ENCODE measurements around the gene UIMC1.

UIMC1 gene

DNA sequence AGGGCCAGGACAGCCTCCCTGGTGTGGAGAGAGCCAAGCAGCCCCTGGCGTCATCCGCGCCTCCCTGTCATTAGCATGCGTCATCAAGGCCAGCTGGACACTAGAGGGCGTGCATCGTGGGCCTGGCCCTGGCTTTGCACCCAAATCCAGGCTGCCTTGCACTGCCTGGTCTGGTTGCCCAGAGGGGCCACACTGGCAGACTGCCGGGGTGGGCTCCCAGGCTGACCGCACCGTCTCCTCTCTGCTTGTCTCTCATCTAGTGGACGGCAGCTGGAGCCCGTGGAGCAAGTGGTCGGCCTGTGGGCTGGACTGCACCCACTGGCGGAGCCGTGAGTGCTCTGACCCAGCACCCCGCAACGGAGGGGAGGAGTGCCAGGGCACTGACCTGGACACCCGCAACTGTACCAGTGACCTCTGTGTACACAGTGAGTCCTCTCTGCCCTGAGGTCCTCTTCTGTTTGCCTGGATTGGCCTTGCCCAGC lies 136.4 kb downstream of the UIMC1 start:
- DNase-seq (ENCODE audit: low read depth): no peak

DNA sequence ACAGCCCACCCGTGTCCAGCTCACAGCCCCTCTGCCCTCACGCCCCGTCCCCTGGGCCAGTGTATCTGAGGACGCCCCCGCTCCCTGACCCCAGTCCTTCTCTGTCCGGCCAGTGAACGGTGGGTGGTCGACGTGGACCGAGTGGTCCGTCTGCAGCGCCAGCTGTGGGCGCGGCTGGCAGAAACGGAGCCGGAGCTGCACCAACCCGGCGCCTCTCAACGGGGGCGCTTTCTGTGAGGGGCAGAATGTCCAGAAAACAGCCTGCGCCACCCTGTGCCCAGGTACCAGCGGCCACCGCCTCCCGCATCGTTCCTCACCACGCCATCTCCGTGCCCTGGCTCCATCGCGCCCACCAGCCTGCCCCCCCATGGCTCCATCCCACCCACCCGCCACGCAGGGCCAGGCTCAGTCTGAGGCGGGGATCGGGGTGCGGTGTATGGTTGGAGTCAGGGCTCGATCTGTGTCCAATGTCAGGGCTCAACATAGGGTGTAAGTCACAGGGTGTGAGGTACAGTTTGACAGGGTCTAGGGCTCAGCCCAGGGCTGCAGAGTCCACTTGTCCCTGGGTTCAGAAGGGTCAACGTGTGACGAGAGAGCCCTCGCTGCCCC lies 137.0 kb downstream of the UIMC1 start:
- DNase-seq (ENCODE audit: low read depth): no peak

DNA sequence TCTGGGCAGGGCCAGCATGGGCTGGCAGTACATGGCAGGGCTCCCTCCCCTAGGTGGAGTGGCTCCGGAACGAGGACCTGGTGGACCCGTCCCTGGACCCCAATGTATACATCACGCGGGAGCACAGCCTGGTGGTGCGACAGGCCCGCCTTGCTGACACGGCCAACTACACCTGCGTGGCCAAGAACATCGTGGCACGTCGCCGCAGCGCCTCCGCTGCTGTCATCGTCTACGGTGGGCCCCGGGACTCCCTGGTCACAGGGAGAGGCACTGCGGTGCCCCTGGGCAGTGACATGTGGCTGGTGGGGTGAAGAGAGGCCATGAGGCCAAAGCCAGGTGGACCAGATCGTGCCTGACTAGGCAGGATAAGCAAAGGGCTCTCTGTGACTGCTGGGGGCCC lies 137.8 kb downstream of the UIMC1 start:
- DNase-seq (ENCODE audit: low read depth): no peak

DNA sequence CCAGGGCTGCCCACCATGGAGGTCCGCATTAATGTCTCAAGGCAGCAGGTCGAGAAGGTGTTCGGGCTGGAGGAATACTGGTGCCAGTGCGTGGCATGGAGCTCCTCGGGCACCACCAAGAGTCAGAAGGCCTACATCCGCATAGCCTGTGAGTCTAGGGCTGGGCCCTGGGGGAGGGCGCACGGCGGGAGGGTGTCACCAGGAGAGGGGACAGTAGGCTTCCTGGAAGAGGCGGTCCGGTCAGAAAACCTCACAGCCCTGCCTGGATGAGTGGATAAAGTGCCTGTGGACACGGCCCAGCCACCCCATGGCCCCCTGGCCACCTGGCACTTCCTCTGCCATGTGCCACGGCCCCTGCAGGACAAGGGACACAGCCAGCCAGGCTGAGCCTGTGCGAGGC lies 138.5 kb downstream of the UIMC1 start:
- no peak for DNase-seq (ENCODE audit: low read depth)

- no peak for DNase-seq (ENCODE audit: low read depth)
Measured at GRCh38 chr5:176866707-176867310, 139.8 kb downstream of the UIMC1 start.

DNA sequence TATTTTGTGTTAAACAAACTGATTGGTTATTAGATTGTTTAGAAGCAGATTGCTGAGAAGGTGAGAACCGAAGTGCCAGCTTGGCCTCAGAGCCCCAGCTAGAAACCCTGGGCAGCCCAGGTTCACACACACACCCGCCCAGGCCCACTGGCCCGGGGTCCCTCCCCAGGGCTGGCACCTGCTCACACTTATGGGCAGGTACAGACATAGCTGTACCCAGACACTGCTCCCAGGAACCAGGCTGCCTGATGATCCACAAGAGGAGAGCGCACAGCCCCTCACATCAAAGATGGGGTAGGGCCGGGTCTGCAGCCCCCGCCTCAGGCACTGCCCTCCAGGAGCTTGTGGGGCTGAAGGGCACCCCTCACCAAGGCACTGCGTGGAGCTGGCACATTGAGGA lies 140.6 kb downstream of the UIMC1 start:
- DNase-seq (ENCODE audit: low read depth): no peak

DNA sequence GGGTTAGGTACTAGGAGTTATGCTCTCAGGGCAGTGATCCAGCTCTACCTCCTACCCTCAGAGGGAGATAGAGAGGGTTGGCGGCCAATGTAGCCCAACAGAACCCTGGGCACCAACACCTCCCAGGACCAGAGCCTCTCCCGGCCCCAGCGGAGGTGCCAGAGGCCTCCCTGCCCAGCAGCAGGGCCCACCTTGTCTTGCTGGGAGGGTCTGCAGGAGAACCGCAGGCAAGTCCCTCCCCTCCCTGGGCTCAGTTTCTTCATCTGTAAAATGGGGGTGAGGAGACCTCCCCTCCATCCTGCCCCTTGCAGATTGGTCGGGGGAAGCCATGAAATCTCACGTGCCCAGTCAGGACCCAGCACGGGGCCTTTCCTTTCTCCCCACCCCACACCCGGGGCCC lies 141.8 kb downstream of the UIMC1 start:
- no peak for DNase-seq (ENCODE audit: low read depth)

- DNase-seq (ENCODE audit: low read depth): no peak
Measured at GRCh38 chr5:176863765-176864098, 142.8 kb downstream of the UIMC1 start.

DNA sequence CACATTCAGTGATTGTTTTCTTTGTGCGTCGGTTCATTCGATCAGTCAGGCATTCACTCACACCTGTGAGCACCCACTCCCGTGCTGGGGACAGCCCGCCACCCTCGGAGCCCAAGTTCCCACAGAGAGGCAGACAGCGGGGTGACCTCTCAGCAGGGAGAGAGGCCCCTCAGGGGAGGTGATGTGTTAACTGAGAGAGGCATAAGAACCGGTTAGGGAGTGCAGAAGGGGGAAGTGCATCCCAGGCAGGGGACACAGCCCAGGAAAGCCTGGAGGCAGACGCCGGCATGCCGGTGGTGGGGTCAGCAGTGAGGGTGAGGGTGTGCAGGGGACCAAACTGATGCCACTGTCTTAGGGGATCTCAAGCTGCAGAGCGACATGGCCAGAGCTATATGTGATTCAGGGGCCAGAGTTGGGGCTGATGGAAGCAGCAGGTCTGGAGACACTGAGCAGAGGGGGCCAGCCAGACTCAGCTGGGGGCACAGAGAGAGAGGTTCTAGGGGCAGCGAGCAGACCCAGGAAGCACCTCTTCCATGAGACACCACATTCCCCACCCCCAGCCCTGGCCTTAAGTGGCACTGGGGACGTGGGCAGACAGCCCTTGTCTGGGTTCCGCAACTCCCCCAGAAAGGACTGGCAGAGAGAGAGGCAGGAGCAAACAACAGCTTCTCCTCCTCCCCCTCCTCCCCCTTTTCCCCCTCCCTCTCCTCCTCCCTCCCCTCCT lies 143.4 kb downstream of the UIMC1 start:
- no peak for DNase-seq (ENCODE audit: low read depth)

DNA sequence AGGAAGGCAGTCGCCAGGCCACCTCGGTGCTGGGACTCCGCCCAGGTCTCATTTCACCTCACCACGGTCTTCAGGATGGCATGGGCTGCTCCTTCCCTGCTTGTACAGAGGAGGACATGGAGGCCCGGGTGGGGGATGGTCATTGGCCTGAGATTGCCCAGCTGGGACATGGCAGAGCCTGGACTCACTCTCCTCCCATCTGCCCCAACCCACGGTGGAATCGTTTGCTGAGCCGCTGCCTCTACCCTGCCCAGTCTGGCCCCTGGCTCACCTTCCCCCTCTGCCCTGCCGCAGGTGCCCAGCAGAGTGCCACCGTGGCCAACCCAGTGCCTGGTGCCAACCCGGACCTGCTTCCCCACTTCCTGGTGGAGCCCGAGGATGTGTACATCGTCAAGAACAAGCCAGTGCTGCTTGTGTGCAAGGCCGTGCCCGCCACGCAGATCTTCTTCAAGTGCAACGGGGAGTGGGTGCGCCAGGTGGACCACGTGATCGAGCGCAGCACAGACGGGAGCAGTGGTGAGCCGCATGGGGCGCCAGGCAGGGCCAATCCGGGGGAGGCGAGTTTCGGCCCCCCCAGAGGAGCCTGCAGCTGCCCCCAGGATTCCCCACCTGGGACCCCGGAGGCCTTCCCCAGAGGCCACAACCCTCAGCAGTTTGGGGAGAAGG lies 144.1 kb downstream of the UIMC1 start:
- DNase-seq (ENCODE audit: low read depth): no peak

- no peak for DNase-seq (ENCODE audit: low read depth)
Measured at GRCh38 chr5:176861276-176861675, 145.3 kb downstream of the UIMC1 start.

DNA sequence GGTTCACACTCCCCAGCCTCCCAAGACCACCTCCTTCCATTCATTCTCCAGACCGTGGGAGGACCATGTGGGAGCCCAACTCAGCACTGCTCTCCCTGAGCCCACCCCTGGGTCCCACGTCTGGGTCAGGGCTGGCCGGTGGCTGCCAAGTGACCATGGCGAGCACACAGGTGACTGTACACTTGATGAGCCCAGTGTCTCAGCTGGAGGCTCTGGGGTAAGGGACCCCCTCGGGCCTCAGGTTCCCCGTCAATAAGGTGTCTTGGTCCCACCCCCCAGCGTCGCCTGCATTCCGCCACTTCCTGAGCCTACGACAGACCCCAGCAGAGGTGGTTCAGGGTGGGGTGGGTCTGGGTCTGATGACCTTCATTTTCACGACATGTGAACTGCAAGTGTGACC lies 146.2 kb downstream of the UIMC1 start:
- no peak for DNase-seq (ENCODE audit: low read depth)

DNA sequence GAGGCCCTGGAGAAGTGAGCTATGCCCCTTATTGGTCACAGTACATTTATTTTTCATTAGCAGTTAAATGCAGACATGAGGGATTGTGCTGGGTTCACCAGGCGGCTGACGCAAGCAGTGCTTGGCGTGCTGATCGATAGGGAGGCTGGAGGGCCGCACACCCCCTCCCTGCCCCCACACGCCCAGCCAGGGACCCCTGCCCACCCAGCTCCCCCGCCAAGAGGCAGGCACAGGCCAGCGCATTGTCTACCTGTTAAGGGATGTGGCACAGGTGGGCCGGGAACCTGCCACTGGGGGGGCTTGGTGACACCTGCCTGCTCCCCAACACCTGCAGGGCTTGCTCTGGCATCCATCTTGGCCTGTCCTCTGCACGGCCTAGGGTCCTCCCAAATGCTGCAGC lies 146.7 kb downstream of the UIMC1 start:
- DNase-seq (ENCODE audit: low read depth): no peak

GRCh38 chr5:176857894-176858273 lies 148.7 kb downstream of the UIMC1 start:
- no peak for DNase-seq (ENCODE audit: low read depth)

GRCh38 chr5:176857216-176857893 lies 149.2 kb downstream of the UIMC1 start:
- DNase-seq (ENCODE audit: low read depth): no peak

DNA sequence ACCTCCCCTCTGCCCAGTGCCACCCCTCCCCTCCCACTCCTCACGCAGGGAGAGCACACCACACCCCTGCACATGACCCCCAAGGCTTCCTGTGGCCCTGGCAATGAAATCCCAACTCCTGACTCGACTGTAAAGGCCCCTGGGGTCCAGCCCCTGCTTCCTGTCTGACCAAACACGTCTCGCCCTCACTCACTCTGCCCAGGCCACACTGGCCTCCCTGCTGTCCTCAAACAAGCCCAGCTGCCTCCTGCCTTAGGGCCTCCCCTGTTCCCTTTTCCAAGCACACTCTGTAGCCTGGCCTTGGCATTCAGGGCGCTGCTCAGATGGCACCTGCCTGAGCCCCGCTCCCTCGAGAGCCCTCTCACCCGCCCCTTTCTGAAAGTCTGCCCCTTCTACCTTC lies 149.8 kb downstream of the UIMC1 start:
- DNase-seq (ENCODE audit: low read depth): no peak

DNA sequence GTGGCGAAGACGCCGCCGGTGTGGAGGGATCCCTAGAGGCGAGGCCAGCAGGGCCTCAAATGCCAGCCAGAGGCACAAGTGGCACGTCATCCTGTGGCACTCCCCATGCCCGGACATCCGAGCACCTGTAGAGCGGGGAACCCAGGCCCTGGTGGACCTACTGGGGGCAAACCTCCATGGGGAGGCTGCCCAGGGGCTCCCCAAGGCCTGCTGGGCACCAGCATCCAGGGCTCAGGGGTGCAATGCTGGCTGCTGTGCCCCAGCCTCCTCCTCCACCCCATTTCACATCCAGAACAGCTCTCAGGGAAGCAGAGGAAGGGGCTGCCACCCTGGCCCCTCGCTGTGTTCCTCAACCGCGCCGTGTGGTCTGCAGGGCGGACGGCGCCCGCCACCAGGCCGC lies 151.0 kb downstream of the UIMC1 start:
- no peak for DNase-seq (ENCODE audit: low read depth)
